Astrocyte (in vitro differentiated cells and primary cell): ENCODE data around the gene OSBP2.

Experiments used
- EZH2 ChIP-seq: IDR thresholded peaks from 2 replicates; pipeline ENCODE4 v1.6.1; 2012; ENCODE audit warnings: mild to moderate bottlenecking, low read length, inconsistent platforms; ENCODE audit not compliant: insufficient read depth
- TF ChIP-seq, protein P1 (sequence below): IDR thresholded peaks from 2 replicates; pipeline ENCODE4 v1.5.1; 2011; ENCODE audit warnings: low read depth, mild to moderate bottlenecking, inconsistent platforms, low read length, moderate library complexity; ENCODE audit not compliant: insufficient read depth

DNA sequence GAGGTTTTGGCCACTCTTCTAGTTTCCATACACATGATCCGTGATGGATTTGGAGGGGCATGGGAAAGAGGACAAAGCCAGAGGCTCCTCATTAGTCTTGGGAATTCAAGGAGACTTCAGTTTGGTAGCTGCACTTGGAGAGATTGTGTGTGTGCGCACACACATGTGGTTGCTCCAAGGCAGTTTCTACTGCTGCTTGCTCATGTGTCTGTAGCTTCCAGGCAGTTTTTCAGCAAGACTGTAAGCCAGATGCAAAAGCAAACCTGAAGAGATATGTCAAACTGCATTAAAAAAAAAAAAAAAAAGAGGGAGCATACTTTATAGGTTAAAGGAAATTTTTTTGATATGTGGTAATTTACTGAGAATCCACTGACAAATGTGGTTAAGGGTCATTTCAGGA, 95.7 kb downstream of the OSBP2 start:
- TF ChIP-seq, protein P1, sequence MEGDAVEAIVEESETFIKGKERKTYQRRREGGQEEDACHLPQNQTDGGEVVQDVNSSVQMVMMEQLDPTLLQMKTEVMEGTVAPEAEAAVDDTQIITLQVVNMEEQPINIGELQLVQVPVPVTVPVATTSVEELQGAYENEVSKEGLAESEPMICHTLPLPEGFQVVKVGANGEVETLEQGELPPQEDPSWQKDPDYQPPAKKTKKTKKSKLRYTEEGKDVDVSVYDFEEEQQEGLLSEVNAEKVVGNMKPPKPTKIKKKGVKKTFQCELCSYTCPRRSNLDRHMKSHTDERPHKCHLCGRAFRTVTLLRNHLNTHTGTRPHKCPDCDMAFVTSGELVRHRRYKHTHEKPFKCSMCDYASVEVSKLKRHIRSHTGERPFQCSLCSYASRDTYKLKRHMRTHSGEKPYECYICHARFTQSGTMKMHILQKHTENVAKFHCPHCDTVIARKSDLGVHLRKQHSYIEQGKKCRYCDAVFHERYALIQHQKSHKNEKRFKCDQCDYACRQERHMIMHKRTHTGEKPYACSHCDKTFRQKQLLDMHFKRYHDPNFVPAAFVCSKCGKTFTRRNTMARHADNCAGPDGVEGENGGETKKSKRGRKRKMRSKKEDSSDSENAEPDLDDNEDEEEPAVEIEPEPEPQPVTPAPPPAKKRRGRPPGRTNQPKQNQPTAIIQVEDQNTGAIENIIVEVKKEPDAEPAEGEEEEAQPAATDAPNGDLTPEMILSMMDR = no peak
- no peak for TF ChIP-seq EZH2
